Keratinocyte (primary cell): ENCODE results near the gene LRP1B.

Experiments
- CTCF ChIP-seq, 3 experiments: IDR thresholded peaks in 1 of 3; conservative IDR thresholded peaks in 1 of 3; optimal IDR thresholded peaks in 1 of 3; 2 replicates in 2 of 3; 3 replicates in 1 of 3; pipeline versions ENCODE3 to v1.5.1; 2011; ENCODE audit warnings: low read length in 3 of 3, mild to moderate bottlenecking in 3 of 3, moderate library complexity in 2 of 3, control low read depth in 1 of 3, inconsistent platforms in 1 of 3; ENCODE audit not compliant: insufficient read depth in 2 of 3; ENCODE audit errors: extremely low read depth in 1 of 3
- EZH2 ChIP-seq: IDR thresholded peaks from one replicate; pipeline ENCODE4 v1.6.1; 2012; ENCODE audit warnings: inconsistent platforms, mild to moderate bottlenecking, low read length, moderate library complexity

- TF ChIP-seq CTCF (optimal IDR thresholded peaks at IDR 0.05 in 1 of 3, IDR thresholded peaks at IDR 0.05 in 1 of 3, conservative IDR thresholded peaks at IDR 0.05 in 1 of 3; ENCODE audit: extremely low read depth in 1 of 3, insufficient read depth in 2 of 3, low read length in 3 of 3), result no peak
- TF ChIP-seq EZH2, result no peak
Observed at GRCh38 chr2:141610564-141611175, 520.1 kb downstream of the LRP1B start.
